Measurements from ENCODE around the gene PCDHB2.
"Not testable (repeated sequence)": the region's sequence is repeated elsewhere in the genome, so short reads cannot be mapped to it uniquely, and the experiment has no call there.

PCDHB2 gene

GRCh38 chr5:141135718-141136266 is 41.4 kb downstream of the PCDHB2 start:
- no peak for DNase-seq (ENCODE audit: low read depth)

GRCh38 chr5:141137346-141137745 is 42.9 kb downstream of the PCDHB2 start:
- DNase-seq (ENCODE audit: low read depth): not testable (repeated sequence)

Data from activated T-cell treated with anti-CD3 and anti-CD28 coated beads for 1 hour (primary cell).